ENCODE data around the gene PPP1R18.

DNA sequence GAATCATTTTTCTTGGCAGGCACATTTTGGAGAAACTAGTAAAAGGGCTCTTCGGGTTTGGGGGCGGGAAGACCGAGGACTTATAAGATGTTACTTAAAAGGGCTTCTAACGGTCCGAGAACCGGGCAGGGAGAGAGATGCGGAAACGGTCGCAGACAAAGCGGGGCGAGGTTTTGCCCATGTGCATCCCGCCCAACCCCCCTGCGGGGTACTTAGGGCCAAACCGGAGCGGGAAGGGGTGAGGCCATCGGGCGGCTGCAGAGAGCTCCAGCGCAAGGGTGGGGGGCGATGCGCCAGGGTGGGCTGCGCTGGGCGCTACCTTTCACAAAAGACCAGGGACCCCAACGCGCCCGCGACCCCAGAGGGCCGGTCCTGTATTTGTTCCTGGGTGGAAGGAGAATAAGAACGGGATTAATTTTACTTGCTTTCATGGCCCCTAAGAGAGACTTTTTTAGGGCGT is 34.3 kb upstream of the PPP1R18 start:
- TF ChIP-seq, protein P1, sequence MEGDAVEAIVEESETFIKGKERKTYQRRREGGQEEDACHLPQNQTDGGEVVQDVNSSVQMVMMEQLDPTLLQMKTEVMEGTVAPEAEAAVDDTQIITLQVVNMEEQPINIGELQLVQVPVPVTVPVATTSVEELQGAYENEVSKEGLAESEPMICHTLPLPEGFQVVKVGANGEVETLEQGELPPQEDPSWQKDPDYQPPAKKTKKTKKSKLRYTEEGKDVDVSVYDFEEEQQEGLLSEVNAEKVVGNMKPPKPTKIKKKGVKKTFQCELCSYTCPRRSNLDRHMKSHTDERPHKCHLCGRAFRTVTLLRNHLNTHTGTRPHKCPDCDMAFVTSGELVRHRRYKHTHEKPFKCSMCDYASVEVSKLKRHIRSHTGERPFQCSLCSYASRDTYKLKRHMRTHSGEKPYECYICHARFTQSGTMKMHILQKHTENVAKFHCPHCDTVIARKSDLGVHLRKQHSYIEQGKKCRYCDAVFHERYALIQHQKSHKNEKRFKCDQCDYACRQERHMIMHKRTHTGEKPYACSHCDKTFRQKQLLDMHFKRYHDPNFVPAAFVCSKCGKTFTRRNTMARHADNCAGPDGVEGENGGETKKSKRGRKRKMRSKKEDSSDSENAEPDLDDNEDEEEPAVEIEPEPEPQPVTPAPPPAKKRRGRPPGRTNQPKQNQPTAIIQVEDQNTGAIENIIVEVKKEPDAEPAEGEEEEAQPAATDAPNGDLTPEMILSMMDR (IDR thresholded peaks at IDR 0.05), result no peak
- no peak for TF ChIP-seq POLR2A (IDR thresholded peaks at IDR 0.05)
